HG02981 (cell line): ENCODE data around the gene PIP5K1B.

Experiments
- ATAC-seq: cut with Tn5 transposase; IDR thresholded peaks from one replicate; pipeline ENCODE4 v1.9.1; 2021; ENCODE audit warnings: mild to moderate bottlenecking, moderate library complexity; ENCODE audit not compliant: unreplicated experiment

PIP5K1B gene

GRCh38 chr9:68802525-68803015 lies 97.5 kb downstream of the PIP5K1B start:
- peak; percentile 95 for ATAC-seq

GRCh38 chr9:68804911-68805889 lies 100.2 kb downstream of the PIP5K1B start:
- ATAC-seq, result no peak

DNA sequence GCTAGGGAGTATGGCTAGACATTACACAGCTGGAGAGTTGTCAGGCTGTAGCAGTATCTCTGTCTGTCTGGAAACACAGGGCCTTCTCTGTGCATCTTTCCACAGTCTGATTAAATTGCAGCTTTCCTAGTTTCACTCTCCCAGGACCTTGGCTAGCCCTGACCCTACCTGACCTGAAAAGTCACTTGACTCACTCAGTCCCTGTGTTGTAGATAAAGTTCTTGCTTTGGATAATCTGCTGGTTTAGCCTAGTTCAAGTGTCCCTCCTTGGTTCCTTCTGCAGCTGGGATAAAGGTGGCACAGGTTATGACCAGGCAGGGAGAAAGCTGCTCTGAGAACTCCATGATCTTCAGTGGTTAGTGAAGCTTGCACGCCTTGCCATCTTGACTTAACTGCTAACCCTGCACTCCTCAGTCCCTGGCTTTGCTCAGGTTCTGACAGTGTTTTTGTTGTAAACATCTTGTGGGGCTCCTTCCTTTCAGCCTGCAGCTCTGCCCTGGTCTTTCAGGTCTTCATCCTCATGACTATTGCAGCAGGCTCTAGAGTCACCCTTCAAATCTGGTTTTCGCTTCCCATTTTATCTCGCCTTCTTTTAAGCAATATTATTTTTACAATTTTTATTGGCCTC lies 101.0 kb downstream of the PIP5K1B start:
- ATAC-seq, result no peak

DNA sequence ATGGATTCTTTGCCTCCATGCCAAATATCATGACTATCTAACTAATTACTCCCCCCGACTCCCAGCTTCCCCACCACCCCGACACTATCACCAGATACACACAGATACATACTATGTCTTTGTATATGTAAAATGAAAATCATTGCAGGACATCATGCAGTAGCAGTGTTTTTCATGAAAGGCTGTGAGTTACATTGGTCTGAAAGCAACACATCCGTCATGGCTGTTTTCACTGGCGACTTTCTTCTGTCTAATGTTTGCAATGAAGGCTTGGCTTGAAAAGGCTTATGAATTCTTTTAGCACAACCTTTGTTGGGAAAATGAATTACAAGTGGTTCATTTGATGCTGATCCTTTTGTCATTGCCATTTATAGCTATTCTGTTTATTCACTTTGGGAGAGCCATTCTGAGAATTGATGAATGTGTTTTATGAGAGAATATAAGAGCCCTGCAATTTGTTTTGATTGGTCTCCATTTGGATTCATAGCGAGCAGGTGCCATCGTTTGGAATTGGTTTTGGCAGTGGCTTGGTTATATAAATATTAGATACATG lies 103.4 kb downstream of the PIP5K1B start:
- ATAC-seq, result no peak

- ATAC-seq, result no peak
These were observed 112.2 kb downstream of the PIP5K1B start for GRCh38 chr9:68817079-68817875.

DNA sequence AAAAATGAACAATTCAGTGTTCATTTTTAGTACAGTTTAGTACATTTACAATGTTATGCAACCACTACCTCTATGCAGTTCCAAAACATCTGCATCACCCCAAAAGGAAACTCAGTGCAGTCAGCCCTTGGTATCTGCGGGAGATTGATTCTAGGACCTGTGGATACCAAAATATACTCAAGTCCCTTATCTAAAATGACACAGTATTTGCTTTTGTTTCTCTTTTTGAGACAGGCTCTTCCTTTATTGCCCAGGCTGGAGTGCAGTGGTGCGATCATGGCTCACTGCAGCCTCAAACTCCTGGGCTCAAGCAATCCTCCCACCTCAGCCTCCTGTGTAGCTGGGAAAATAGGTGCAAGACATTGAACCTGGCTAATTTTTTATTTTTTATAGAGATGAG lies 114.0 kb downstream of the PIP5K1B start:
- ATAC-seq, result no peak

DNA sequence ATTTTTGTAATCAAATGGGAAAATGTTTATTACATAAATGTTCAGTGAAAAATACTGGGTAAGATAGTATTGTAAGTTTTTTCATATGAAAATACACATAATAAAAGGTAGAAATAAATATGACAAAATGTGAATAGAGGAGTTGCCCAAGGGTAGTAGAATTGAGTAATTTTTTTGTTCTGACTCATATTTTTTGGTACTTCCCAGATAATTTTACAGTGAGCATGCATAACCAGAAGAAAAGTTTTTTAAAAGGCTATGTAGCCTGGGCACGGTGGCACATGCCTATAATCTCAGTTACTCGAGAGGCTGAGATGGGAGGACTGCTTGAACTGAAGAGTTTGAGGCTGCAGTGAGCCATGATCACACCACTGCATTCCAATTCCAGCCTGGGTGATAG lies 116.9 kb downstream of the PIP5K1B start:
- ATAC-seq, result no peak

- ATAC-seq, result no peak
These were observed 117.6 kb downstream of the PIP5K1B start for GRCh38 chr9:68822596-68823165.

GRCh38 chr9:68825762-68826472 lies 120.9 kb downstream of the PIP5K1B start:
- no peak for ATAC-seq

- ATAC-seq, result no peak
These were observed 123.1 kb downstream of the PIP5K1B start for GRCh38 chr9:68827837-68828744.

DNA sequence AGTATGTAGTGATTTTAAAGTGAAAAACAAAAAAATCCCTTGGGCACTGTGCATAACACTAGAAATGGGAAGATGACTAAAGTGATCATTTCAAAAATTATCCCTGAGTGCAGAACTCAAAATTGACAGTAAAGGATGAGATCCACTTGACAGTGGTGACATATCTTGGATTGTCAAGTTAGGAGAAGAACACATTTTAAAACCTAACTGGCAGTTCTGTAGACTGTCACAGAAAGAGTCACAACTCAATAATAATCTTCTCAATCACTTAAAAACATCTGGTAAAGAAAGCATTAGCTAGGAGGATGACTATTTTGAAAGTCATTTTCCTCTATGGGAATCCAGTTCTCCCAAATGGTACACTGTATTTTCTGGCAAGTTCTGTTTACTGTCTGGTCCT lies 127.1 kb downstream of the PIP5K1B start:
- no peak for ATAC-seq

DNA sequence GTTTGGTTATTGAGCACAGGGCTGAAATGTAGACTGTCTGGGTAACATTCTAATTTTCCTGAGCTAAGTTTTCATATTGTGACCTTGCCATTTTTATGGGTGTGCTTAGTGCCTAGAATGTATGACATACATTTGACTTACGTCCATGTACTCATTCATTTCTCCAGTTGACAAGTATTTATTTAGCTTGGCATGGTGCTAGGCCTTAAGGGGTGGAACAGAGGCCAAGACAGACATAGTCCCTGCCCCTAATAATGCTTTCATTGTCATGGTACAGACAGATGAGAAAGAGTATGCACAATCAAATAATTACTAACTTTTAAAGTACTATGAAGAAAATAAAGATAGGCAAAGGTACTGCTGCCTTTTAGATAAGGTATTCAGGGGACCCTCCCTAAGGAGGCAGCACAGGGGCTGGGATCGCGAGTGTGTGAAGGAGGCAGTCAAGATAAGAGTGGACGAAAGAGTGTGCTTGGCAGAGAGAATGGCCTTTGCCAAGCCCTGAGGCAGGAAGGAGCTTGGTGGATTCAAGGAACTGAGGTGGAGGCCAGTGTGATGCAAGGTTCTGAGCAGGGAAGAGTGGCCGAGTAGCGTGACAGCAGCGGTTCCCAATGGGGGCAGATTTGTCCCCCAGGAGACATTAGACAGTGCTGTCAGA lies 128.0 kb downstream of the PIP5K1B start:
- no peak for ATAC-seq

DNA sequence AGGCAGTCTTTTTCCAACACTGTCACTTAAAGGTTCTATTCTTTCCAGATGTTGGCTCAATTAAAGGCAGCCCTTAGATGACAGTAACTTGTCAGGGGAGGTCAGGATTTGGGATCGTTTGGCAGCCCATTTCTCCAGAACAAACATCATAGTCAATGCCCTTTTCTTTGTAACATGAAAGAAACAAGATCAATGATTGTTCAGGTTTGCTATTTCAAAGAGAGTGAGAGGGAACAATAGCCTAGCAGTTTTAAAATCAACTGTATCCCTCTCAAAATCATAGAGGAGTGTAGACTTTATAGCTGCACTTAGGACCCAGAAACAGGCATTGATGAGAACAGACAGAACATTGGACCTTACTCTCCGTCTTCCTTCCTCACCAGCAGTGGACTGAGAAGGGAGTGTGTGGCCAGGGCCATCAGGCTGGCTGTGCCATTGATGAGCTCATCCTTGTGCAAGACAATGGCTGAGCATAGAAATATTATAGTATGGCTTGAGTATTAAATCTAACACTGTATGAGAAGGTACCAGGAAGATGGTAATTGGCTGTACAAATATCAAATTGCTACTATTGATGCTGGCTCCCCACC lies 130.0 kb downstream of the PIP5K1B start:
- no peak for ATAC-seq

DNA sequence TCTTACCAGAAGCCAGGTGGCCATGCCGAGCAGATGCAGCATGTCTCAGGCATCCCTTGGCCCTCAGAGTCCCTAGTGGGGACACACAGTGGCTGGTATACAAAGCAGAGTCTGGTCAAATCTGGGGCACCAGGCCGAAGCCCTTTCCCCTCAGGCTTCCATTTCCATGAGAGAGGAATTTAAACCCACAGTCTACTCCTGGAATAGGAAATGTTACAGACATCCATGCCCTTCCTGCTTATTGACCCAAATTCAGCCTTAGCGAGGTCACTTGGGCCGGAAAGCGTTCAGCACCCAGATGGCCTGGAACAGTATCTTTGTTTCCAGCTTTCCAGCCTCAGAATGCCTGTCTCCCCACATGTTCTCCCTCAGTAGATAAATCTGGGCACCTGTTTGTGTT lies 131.7 kb downstream of the PIP5K1B start:
- ATAC-seq, result no peak

DNA sequence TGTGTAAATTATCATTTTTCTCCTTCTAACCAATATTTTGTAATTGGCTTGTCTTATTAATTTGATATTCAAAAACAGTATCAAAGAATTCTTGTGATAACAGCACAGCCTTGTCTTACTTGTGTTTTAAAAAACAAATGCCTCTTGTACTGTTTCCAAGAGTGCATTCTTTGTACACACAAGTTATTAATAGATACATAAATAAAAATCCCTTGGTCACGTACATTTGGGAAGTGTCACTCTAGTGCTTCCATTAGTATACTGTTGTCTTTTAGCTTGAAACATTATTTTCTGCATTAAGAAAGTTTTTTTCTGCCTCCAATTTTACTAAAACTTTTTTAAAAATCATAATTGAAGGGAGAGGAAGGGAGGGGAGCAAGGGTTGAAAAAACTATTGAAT lies 133.2 kb downstream of the PIP5K1B start:
- ATAC-seq, result no peak

DNA sequence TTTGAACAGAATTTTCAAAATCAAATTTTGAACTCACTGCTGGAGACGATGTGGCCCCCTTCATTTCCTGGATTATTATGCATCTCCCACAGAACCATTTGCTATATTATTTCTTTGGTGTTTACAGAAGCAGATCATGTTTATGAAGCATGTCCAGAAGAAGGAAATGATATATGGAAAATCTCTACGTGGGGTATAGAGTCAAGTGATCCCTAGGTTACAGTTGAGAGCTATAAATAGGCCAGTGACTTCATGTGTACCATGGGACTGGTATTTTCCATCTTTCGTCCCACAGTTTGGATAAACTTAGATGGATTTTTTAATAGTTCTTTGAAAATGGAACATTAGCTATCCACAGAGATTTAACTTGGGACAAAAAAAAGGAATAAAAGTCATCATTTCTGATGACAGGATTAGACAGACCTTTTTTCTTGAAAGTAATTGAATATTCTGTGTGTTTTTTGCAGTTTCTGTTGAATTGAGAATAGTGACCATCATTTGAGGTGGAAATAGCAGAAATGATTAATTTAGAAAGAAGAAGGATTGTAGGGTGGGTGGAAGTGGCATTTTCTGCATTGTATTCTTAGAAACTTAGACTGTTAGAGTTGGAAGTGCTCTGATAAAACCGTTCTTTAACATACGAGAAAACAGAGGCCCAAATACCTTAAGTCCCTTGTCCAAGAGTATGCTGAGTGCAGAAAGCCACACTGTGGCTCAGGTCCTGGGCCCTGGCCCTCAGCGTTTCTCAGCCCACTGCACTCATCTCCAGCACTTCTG lies 136.4 kb downstream of the PIP5K1B start:
- ATAC-seq, result no peak

DNA sequence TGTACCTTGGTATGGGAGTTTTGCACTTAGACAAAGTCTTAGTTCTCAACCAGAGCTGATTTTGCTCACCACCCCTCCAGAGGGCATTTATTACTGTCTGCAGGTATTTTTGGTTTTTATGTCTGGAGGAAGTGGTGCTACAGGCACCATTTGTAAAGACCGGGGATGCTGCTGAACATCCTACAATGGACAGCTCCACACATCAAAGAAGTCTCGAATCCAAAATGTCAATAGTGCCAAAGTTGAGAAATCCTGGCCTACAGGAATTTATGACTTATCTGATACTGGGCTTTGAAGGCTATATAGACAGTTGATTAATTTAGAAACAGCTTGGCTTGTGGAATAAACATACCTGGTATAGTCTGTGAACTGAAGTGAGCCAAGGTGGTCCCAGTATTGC lies 137.5 kb downstream of the PIP5K1B start:
- no peak for ATAC-seq
